ENCODE measurements around the gene RADIL. TPM values are rescaled to one million over a fixed set of nuclear protein-coding genes. Genes with fewer than 3 reads are reported as not detected.
A peak's percentile ranks its signal among the peaks of the same experiment; 100 is the strongest.

Gene RADIL
- total and polyA plus RNA-seq, 8 donors, result 6.2 to 14.7 (median 9.4) TPM

DNA sequence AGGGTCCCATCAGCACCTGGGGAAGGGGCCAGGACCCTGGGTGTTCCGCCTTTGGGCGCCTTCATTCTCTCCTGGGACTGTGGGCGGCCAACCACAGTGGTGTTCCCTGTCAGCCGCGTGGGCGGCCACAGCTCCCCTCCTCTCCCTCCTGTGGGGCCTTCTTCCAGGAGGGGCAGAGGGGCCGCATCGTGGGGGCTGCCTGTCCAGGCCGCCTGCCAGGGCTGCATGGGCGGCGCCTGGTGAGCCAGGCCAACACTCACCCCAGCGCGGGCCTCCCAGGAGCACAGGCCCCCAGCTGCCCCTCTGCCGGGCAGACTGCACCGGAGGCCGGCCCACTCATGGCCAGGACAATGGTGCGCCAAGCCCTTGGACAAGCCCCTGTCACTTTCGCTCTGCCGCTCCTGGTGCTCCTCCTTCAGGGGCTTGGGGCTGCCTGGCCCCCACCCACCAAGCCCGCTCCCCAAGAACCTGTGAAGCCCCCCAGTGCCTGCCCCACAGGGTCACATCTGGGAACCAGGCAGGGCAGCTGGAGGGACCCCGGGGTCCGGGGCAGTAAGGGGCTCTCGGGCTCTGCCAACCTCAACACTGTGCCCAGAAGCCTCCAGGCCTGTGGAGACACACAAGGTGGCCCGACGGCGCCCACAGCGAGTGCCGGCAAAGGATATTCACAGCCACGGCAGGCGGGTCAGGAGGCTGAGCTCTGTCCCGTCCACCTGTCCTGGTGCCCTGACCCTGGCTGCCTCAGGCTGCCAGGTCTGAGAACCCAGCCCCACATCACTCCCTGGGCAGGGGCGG lies 65.3 kb downstream of the RADIL start:
- no peak overlapping the region for H3K27ac ChIP-seq
- intact Hi-C loops (cut with DNase I), result no loop called here
- H3K9me3 ChIP-seq, result no peaks in the 10 kb centered on the region
- ATAC-seq (no peak), DNase-seq (peak in 2 of 4 donors; percentile 63 to 78)
- H3K27me3 ChIP-seq, result no peaks in the 10 kb centered on the region
- H3K4me3 ChIP-seq, result no peak overlapping the region
- TF ChIP-seq, protein P1, sequence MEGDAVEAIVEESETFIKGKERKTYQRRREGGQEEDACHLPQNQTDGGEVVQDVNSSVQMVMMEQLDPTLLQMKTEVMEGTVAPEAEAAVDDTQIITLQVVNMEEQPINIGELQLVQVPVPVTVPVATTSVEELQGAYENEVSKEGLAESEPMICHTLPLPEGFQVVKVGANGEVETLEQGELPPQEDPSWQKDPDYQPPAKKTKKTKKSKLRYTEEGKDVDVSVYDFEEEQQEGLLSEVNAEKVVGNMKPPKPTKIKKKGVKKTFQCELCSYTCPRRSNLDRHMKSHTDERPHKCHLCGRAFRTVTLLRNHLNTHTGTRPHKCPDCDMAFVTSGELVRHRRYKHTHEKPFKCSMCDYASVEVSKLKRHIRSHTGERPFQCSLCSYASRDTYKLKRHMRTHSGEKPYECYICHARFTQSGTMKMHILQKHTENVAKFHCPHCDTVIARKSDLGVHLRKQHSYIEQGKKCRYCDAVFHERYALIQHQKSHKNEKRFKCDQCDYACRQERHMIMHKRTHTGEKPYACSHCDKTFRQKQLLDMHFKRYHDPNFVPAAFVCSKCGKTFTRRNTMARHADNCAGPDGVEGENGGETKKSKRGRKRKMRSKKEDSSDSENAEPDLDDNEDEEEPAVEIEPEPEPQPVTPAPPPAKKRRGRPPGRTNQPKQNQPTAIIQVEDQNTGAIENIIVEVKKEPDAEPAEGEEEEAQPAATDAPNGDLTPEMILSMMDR (IDR thresholded peaks at IDR 0.05), result no peak
- H3K36me3 ChIP-seq, result no peaks in the 10 kb centered on the region
- no peaks in the 10 kb centered on the region for H3K4me1 ChIP-seq

DNA sequence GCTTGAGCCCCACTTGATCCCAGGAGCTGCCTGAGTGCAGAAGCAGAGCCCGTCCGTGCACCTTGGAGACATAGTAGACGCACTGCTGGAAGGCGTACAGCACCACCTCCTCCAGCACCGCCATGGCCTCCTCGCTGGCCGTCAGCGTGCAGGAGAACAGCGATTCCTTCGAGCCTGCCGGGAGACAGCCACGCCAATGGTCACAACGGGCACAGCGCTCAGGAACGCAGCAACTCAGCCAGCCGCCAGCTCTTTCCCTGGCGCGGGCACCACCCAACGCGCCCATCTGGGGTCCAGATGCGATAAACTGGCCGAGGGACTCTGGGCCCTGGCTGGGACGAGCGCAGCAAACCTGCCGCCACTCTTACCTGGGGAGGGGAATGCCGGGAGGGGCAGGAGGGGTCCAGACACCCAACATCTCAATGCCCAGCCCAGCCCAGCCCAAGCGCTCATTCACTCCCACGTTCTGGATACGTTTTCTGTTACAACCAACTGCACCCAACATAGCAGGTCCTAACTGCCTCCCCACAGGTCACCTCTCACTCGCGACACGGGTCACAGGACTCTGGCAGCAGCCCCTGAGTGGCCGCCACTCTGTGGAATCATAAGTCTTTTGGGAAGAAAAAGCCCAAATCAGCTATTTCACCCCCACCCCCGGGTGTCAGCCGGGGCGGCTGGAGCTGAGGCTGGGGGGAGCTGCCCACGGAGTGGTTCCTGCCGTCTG lies 66.2 kb downstream of the RADIL start:
- Histone ChIP-seq H3K9me3 (no peaks in the 10 kb centered on the region), H3K27ac (no peak overlapping the region), H3K27me3 (no peaks in the 10 kb centered on the region), H3K4me1 (no peaks in the 10 kb centered on the region), H3K36me3 (no peaks in the 10 kb centered on the region), H3K4me3 (no peak overlapping the region)
- DNase-seq (peak in 1 of 4 donors; percentile 66), ATAC-seq (no peak)
- intact Hi-C loops (cut with DNase I), result no loop called here
- TF ChIP-seq, protein P1 (IDR thresholded peaks at IDR 0.05), result no peak

DNA sequence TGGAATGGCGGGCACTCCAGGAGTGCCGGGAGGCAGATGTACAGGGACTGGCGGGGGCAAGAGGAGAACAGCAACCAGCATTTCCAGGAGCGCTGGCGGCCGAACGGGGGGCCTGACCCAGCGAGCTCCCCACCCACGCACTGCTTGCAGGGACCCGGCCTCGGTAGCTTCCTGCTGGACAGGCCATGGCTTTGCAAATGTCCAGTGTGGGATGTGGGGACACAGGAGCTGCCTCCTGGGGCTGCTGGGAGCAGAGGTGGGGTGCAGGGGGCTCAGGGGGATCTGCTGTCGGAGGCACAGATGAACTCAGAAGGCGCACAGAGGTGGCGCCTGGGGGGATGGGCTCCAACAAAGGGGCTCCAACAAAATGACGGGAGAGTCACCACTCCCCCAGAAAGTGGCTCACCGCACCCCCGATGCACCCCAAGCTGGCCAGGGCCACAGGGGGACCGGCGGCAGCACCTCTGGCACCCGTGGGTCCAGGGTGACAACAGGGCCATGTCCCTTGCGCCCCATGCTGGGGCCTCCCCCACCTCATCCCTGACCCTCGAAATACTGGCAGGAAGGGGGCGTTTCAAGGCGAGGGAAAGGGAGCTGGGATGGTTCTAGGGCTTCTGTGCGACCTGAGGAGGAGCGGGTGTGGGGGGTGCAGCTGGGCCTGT lies 67.0 kb downstream of the RADIL start:
- no peaks in the 10 kb centered on the region for H3K9me3 ChIP-seq
- H3K27ac ChIP-seq, result no peak overlapping the region
- no peaks in the 10 kb centered on the region for H3K27me3 ChIP-seq
- H3K36me3 ChIP-seq, result no peaks in the 10 kb centered on the region
- no peaks in the 10 kb centered on the region for H3K4me1 ChIP-seq
- intact Hi-C loops (cut with DNase I), result no loop called here
- DNase-seq (peak in 1 of 4 donors; percentile 70), ATAC-seq (no peak)
- TF ChIP-seq, protein P1 (IDR thresholded peaks at IDR 0.05), result no peak
- no peak overlapping the region for H3K4me3 ChIP-seq

DNA sequence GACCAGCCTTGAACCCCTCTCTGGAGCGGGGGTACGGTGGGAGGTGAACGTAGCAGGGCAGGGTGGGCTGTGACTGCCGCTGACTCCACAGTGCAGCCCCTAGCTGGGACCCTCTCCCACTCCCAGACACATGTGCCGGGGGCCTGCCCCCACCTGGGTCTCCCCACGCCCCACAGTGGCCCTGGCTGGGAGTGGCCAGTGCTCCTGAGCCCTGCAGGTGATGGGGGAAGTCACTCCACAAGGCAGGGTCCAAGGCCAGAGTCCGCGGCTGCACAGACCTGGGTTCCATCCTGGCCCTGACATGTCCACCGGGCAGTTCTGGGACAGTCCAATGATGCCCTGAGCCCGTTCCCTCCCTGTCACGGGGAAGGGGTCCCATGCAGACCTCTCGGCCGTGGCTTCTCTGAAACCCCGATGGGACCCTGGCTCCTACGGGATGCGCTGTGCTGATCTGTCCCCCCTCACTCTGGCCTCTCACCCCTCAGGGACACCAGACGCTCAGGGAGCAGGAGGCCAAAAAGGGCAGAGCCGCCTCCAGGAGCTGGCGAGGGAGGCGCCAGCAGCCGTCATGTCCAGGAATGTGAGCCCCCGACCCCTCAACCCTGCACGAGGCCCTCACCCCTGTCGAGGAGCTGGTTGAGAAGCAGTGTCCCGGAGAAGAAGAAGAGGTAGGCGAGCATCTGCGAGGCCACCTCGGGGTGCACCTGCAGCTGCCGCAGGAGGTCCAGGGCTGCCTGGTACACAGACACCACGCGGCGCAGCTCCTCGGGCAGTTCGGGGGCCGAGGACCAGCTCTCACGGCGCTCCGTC lies 67.7 kb downstream of the RADIL start:
- H3K36me3 ChIP-seq, result no peaks in the 10 kb centered on the region
- intact Hi-C loops (cut with DNase I), result no loop called here
- H3K27me3 ChIP-seq, result peaks cover 0 to 1% of the 10 kb centered on the region in 2 donors
- no peak overlapping the region for H3K27ac ChIP-seq
- no peak overlapping the region for H3K4me3 ChIP-seq
- TF ChIP-seq, protein P1 (IDR thresholded peaks at IDR 0.05), result no peak
- no peaks in the 10 kb centered on the region for H3K9me3 ChIP-seq
- ATAC-seq (no peak), DNase-seq (peak in 1 of 4 donors; percentile 72)
- no peaks in the 10 kb centered on the region for H3K4me1 ChIP-seq

Data from left lung (tissue), 10 donors.